ENCODE data around the gene PLB1. TPM values are rescaled to one million over a fixed set of nuclear protein-coding genes. Genes with fewer than 3 reads are reported as not detected.
"Not testable (repeated sequence)": the region's sequence is repeated elsewhere in the genome, so short reads cannot be mapped to it uniquely, and the experiment has no call there.

Gene PLB1
- total RNA-seq, 2 donors from 2014 or later = 2.1 to 3.0 TPM

DNA sequence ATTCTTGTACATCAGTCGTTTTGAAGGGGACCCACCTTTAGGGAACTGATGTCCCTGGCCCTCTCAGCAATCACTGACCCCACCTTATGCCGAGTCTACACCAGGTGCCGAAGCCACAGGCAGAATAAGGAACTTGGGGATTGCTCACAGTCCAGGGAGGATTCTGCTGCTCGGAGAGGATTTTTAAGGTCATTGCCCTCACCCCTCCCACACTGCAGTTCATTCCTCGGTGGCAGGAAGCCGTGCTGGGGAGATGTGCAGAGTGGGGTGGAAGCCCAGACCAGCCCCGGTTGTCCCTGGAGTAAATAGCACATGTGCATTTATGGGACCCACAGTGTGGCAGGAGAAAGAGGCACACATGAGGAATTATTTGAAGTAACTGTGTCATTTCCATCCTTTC, 50.4 kb downstream of the PLB1 start:
- Histone ChIP-seq H3K27me3 (no peaks in the 10 kb centered on the region), H3K4me1 (no peaks in the 10 kb centered on the region), H3K27ac (no peak overlapping the region), H3K36me3 (no peaks in the 10 kb centered on the region), H3K4me3 (no peak overlapping the region), H3K9me3 (no peaks in the 10 kb centered on the region)
- no peak for DNase-seq (ENCODE audit: low spot score)
- TF ChIP-seq, protein P1, sequence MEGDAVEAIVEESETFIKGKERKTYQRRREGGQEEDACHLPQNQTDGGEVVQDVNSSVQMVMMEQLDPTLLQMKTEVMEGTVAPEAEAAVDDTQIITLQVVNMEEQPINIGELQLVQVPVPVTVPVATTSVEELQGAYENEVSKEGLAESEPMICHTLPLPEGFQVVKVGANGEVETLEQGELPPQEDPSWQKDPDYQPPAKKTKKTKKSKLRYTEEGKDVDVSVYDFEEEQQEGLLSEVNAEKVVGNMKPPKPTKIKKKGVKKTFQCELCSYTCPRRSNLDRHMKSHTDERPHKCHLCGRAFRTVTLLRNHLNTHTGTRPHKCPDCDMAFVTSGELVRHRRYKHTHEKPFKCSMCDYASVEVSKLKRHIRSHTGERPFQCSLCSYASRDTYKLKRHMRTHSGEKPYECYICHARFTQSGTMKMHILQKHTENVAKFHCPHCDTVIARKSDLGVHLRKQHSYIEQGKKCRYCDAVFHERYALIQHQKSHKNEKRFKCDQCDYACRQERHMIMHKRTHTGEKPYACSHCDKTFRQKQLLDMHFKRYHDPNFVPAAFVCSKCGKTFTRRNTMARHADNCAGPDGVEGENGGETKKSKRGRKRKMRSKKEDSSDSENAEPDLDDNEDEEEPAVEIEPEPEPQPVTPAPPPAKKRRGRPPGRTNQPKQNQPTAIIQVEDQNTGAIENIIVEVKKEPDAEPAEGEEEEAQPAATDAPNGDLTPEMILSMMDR (IDR thresholded peaks at IDR 0.05) = no peak

DNA sequence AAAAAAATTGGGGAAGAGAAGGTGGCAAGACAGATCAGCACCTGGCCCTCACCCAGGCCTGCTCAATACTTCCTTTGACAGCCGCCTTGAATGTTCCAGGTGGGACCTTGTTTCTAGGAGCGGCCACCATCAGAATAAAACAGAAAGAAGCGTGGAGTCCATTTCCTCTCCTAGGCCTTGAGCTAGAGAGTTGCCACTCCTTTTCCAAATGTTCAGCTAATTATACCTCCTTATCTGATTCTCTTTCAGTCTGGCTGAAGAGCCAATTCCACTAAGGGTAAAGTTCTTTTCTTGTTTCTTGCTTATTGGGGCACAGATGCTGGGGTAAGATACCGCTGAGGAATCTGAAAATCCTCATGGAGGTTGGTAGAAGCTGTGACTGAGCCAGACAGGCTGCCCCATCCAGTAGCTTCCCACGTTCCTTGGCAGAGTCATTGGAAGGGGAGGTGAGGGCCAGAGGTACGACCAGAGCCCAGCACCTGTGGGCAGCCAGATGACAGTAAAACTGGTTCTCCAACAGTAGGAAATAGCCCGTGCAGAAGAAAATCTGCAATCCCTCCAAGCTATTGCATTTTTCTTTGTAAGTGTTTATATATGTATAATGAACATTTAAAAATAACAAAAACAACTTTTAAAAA, 51.5 kb downstream of the PLB1 start:
- H3K4me3 ChIP-seq = no peak overlapping the region
- no peaks in the 10 kb centered on the region for H3K27me3 ChIP-seq
- H3K4me1 ChIP-seq = no peaks in the 10 kb centered on the region
- no peak for DNase-seq (ENCODE audit: low spot score)
- no peaks in the 10 kb centered on the region for H3K9me3 ChIP-seq
- H3K36me3 ChIP-seq = no peaks in the 10 kb centered on the region
- no peak overlapping the region for H3K27ac ChIP-seq
- TF ChIP-seq, protein P1 (IDR thresholded peaks at IDR 0.05) = no peak

DNA sequence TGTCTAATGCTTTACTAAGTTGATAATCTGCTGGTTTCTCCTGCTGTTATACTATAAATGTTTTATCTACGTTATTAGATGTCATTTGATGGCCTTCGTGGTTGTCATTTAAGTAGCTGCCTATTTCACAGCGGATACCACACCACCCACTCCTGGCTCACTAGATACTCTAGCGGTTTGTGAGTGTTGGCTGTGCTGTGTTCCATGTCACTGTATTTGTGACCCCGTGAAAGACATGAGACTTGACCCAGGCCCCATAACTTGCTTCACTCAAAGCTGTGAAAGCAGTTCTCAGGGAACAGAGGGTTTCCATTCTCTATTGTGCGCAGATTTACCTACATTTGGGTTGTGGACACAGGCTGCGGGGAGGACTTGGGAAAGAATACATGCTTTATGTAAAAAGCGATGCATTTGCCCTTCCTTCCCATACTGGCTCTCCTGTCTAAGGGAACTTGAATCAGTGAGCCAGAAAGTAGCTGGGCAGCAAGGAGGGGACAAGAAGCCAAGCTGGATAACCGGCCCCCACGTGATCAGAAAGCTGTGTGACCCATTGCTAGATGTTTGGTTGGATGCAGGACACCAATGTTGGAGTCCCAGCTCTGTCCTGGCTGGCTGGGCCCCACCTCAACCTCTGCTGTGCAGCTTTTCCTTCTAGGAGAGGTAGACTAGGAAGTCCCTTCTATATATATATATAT, 52.2 kb downstream of the PLB1 start:
- H3K36me3 ChIP-seq = no peaks in the 10 kb centered on the region
- no peak overlapping the region for H3K27ac ChIP-seq
- TF ChIP-seq, protein P1 (IDR thresholded peaks at IDR 0.05) = no peak
- no peaks in the 10 kb centered on the region for H3K9me3 ChIP-seq
- no peaks in the 10 kb centered on the region for H3K27me3 ChIP-seq
- DNase-seq (ENCODE audit: low spot score) = no peak
- no peak overlapping the region for H3K4me3 ChIP-seq
- no peaks in the 10 kb centered on the region for H3K4me1 ChIP-seq

DNA sequence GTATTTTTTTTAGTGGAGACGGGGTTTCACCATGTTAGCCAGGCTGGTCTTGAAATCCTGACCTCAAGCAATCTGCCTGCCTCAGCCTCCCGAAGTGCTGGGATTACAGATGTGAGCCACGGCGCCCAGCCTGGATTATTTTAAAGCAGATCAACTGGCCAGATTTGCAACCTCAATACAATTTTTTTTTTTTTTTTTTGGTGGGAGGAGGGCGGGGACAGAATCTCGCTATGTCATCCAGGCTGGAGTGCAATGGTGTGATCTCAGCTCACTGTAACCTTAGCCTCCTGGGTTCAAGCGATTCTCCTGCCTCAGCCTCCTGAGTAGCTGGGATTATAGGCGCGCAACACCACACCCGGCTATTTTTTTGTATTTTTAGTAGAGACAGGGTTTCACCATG, 54.5 kb downstream of the PLB1 start:
- H3K27me3 ChIP-seq; H3K9me3 ChIP-seq; DNase-seq (ENCODE audit: low spot score); H3K4me3 ChIP-seq; H3K36me3 ChIP-seq; H3K4me1 ChIP-seq; H3K27ac ChIP-seq: not testable (repeated sequence)

DNA sequence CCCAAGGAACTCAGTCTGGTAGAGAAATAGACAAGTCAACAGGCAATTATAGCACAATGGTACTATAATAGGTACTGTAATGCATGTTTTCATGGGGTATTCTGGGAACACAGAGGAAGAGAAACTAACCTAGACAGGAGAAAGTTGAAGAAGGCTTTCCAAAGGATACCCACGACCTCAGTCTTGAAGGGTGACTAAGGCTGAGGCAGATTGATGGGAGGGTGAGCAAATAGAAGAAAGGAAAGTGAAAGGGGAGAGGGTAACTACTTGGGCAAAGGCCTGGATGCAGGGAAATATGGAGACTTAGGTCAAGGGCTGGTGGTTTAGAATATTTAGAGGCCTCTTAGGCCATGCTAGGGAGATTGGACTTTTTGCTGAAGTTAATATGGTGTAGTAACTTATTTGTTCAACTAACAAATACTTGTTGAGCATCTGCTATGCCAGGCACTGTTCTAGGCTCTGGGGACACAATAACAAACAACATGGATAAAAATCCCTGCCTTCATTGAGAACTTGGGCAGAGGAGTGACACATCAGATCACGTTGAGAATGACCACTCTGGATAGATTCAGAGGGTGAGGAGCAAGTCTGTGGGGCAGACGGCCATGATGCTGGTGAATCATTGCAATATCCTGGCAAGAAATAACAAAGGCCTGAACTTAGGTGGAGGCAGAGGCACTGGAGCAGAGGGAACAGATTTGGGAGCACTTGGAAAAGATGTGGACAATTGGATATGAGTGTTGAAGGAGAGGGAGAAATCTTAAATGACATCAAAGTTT, 56.4 kb downstream of the PLB1 start:
- Histone ChIP-seq H3K4me3 (no peak overlapping the region), H3K36me3 (no peaks in the 10 kb centered on the region), H3K27me3 (no peaks in the 10 kb centered on the region), H3K9me3 (no peaks in the 10 kb centered on the region), H3K27ac (no peak overlapping the region), H3K4me1 (no peaks in the 10 kb centered on the region)
- TF ChIP-seq, protein P1 (IDR thresholded peaks at IDR 0.05) = no peak
- no peak for DNase-seq (ENCODE audit: low spot score)

DNA sequence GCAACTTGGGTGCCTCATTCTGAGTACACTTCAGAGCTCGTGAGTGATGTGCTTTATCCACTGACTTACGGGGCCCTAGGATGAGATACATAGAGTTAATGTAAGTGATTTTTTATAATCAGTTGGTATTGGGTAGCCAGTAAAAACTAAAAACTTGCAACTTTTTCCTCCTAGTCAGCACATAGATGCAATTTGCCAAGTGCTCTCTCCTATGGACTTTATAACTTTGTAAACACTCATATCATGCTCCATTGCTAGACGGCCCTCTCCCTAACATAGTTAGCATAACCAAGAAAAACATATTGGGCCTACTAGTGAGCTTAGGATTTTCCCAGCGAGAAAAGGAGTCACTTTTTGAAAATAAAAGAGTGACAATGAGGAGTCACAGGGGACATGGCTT, 60.4 kb downstream of the PLB1 start:
- TF ChIP-seq, protein P1 (IDR thresholded peaks at IDR 0.05) = no peak
- H3K4me3 ChIP-seq = no peak overlapping the region
- no peaks in the 10 kb centered on the region for H3K9me3 ChIP-seq
- H3K27me3 ChIP-seq = no peaks in the 10 kb centered on the region
- H3K27ac ChIP-seq = no peak overlapping the region
- no peaks in the 10 kb centered on the region for H3K4me1 ChIP-seq
- no peaks in the 10 kb centered on the region for H3K36me3 ChIP-seq
- DNase-seq (ENCODE audit: low spot score) = no peak

All from right atrium auricular region (tissue), 2 donors.